WERI-Rb-1 (cell line): ENCODE measurements around the gene CHMP1A.
"Not testable (repeated sequence)": the region's sequence is repeated elsewhere in the genome, so short reads cannot be mapped to it uniquely, and the experiment has no call there.

Experiments used
- DNase-seq: peaks from one replicate; pipeline ENCODE4 v3.0.0-alpha.2; 2020
- H3K27ac ChIP-seq: fragments of 250-450 bp; sonication (Bioruptor Pico); 2 replicates; pipeline ENCODE4 v1.5.1; 2020; ENCODE audit warnings: mild to moderate bottlenecking, moderate library complexity
- H3K27me3 ChIP-seq: fragments of 250-450 bp; sonication (Bioruptor Pico); 2 replicates; pipeline ENCODE4 v1.5.1; 2021; ENCODE audit warnings: mild to moderate bottlenecking, low read depth, moderate library complexity; ENCODE audit not compliant: insufficient read depth, severe bottlenecking
- H3K36me3 ChIP-seq: fragments of 250-450 bp; sonication (Bioruptor Pico); 2 replicates; pipeline ENCODE4 v1.5.1; 2020; ENCODE audit warnings: mild to moderate bottlenecking, moderate library complexity
- H3K4me3 ChIP-seq: 2 replicates; pipeline ENCODE4 v1.5.1; 2011; ENCODE audit warnings: low read depth, mild to moderate bottlenecking, control low read depth, low read length
- H3K9me3 ChIP-seq: fragments of 250-450 bp; sonication (Bioruptor Pico); 2 replicates; pipeline ENCODE4 v1.5.1; 2021; ENCODE audit warnings: mild to moderate bottlenecking, moderate library complexity; ENCODE audit not compliant: severe bottlenecking
- CTCF ChIP-seq: IDR thresholded peaks from 2 replicates; pipeline ENCODE4 v1.5.1; 2011; ENCODE audit warnings: low read depth, mild to moderate bottlenecking, control low read depth, inconsistent platforms, low read length

CHMP1A gene

GRCh38 chr16:89700649-89701424 is 43.3 kb upstream of the CHMP1A start:
- no peaks in the 10 kb centered on the region for H3K9me3 ChIP-seq
- H3K36me3 ChIP-seq = no peaks in the 10 kb centered on the region
- DNase-seq = peak; percentile 34
- peak overlapping the region; percentile 55 for H3K4me3 ChIP-seq
- H3K27ac ChIP-seq = peak overlapping the region; percentile 56
- peak; percentile 38 for TF ChIP-seq CTCF
- H3K27me3 ChIP-seq = no peaks in the 10 kb centered on the region

- Histone ChIP-seq H3K27ac (peak overlapping the region; percentile 56), H3K27me3 (no peaks in the 10 kb centered on the region), H3K36me3 (no peaks in the 10 kb centered on the region), H3K4me3 (peak overlapping the region; percentile 55), H3K9me3 (no peaks in the 10 kb centered on the region)
- peak; percentile 95 for DNase-seq
- peak; percentile 60 for TF ChIP-seq CTCF
Observed at GRCh38 chr16:89700100-89700648, 42.7 kb upstream of the CHMP1A start.

GRCh38 chr16:89699629-89700099 is 42.2 kb upstream of the CHMP1A start:
- H3K36me3 ChIP-seq, H3K27me3 ChIP-seq, H3K4me3 ChIP-seq, H3K9me3 ChIP-seq, DNase-seq: not testable (repeated sequence)
- H3K27ac ChIP-seq = peak overlapping the region; percentile 29; the same call in 1 of the 2 replicates

- not testable (repeated sequence) for DNase-seq, H3K36me3 ChIP-seq
Observed at GRCh38 chr16:89698717-89699116, 41.2 kb upstream of the CHMP1A start.

GRCh38 chr16:89697616-89698331 is 40.3 kb upstream of the CHMP1A start:
- no peak for TF ChIP-seq CTCF
- no peak for DNase-seq
- peak overlapping the region; percentile 29; the same call in 1 of the 2 replicates for H3K27ac ChIP-seq
- no peaks in the 10 kb centered on the region for H3K27me3 ChIP-seq
- H3K4me3 ChIP-seq = no peak overlapping the region
- H3K36me3 ChIP-seq = no peaks in the 10 kb centered on the region; the same call in 1 of the 2 replicates
- H3K9me3 ChIP-seq = no peaks in the 10 kb centered on the region

More at GRCh38 chr16:89698717-89699116, 41.2 kb upstream of the CHMP1A start:
- H3K9me3 ChIP-seq, H3K27ac ChIP-seq, H3K27me3 ChIP-seq, H3K4me3 ChIP-seq: not testable (repeated sequence)

GRCh38 chr16:89697161-89697615 is 39.7 kb upstream of the CHMP1A start:
- Histone ChIP-seq H3K9me3 (no peaks in the 10 kb centered on the region), H3K27me3 (no peaks in the 10 kb centered on the region), H3K27ac (peak overlapping the region; percentile 29; the same call in 1 of the 2 replicates), H3K4me3 (no peak overlapping the region), H3K36me3 (no peaks in the 10 kb centered on the region; the same call in 1 of the 2 replicates)
- TF ChIP-seq CTCF = peak; percentile 45; the same call in 1 of the 2 replicates
- DNase-seq = peak; percentile 49
